Measurements from ENCODE around the gene FBXL16.

GRCh38 chr16:667113-667779, 38.4 kb downstream of the FBXL16 start:
- TF ChIP-seq POLR2A (IDR thresholded peaks at IDR 0.05) (no peak), CTCF (IDR thresholded peaks at IDR 0.05) (no peak)

All from suprapubic skin (tissue), 3 donors.